Nephron (organoid): ENCODE results near the gene DDX59.

ENCODE experiments used
- H3K27ac Mint-ChIP-seq, 3 experiments: 2 replicates each; pipeline ENCODE4 v1.8.0; 2020; ENCODE audit warnings: mixed read lengths in 3 of 3, mild to moderate bottlenecking in 2 of 3, moderate library complexity in 1 of 3
- H3K27me3 Mint-ChIP-seq: 2 replicates; pipeline ENCODE4 v1.8.0; 2021; ENCODE audit warnings: low read depth, mild to moderate bottlenecking, moderate library complexity, mixed read lengths
- H3K36me3 Mint-ChIP-seq: 2 replicates; pipeline ENCODE4 v1.8.0; 2020; ENCODE audit warnings: low read depth, mixed read lengths
- H3K4me1 Mint-ChIP-seq: 2 replicates; pipeline ENCODE4 v1.8.0; 2020; ENCODE audit warnings: mixed read lengths
- H3K4me3 Mint-ChIP-seq, 3 experiments: 2 replicates each; pipeline ENCODE4 v1.8.0; 2020; ENCODE audit warnings: mild to moderate bottlenecking in 3 of 3, mixed read lengths in 3 of 3, moderate library complexity in 2 of 3
- H3K9me3 Mint-ChIP-seq: 2 replicates; pipeline ENCODE4 v1.8.0; 2020; ENCODE audit warnings: mixed read lengths
- TF ChIP-seq, protein P1 (sequence below), 3 experiments: fragments of 200-600 bp; sonication (generic); IDR thresholded peaks; one replicate each; pipeline ENCODE4 v1.5.0; 2021; ENCODE audit warnings: antibody characterized with exemption in 3 of 3; ENCODE audit not compliant: unreplicated experiment in 3 of 3

DDX59 gene

DNA sequence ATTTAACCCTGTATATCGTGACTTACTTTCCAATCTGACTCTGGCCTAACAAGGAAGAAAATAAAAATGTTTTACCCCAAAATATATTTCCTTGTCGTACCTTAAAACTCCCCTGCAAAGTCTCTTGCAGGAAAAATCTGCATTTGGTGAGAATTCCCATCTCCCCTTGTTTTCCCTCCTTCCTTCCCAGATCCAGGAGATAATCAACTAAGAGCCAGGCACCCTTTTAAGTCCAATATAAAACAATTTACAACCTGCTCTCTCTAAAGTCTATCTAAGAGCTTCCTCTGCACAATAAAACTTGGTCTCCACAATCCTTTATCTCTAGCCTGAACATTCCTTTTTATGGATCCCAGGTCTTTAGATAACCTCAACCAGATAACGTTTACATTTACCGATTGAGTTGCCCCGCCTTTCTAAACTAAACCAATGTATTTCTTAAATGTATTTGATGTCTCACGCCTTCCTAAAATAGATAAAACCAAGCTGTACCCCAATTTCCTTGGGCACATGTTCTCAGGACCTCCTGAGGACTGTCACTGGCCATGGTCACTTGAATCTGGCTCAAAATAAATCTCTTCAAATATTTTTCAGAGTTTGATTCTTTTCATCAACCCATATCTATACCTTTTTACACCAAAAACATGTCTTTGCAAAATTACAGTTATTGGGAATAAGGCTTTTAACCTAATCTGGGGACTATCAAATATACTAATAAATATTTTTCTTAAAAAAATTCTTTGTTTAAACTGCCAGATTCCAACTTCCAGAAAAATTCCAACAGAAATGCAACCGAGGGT lies 993 bp downstream of the DDX59 start:
- peaks cover 30% of the 10 kb centered on the region for H3K36me3 Mint-ChIP-seq
- H3K9me3 Mint-ChIP-seq: no peaks in the 10 kb centered on the region
- peaks cover 52% of the 10 kb centered on the region for H3K4me1 Mint-ChIP-seq
- TF ChIP-seq, protein P1, sequence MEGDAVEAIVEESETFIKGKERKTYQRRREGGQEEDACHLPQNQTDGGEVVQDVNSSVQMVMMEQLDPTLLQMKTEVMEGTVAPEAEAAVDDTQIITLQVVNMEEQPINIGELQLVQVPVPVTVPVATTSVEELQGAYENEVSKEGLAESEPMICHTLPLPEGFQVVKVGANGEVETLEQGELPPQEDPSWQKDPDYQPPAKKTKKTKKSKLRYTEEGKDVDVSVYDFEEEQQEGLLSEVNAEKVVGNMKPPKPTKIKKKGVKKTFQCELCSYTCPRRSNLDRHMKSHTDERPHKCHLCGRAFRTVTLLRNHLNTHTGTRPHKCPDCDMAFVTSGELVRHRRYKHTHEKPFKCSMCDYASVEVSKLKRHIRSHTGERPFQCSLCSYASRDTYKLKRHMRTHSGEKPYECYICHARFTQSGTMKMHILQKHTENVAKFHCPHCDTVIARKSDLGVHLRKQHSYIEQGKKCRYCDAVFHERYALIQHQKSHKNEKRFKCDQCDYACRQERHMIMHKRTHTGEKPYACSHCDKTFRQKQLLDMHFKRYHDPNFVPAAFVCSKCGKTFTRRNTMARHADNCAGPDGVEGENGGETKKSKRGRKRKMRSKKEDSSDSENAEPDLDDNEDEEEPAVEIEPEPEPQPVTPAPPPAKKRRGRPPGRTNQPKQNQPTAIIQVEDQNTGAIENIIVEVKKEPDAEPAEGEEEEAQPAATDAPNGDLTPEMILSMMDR (IDR thresholded peaks at IDR 0.05; ENCODE audit: unreplicated experiment in 3 of 3): no peak
- H3K27me3 Mint-ChIP-seq: no peaks in the 10 kb centered on the region
- peak overlapping the region; percentile 49 to 96 (median 66) for H3K27ac Mint-ChIP-seq
- H3K4me3 Mint-ChIP-seq: peak overlapping the region; percentile 91 to 95 (median 92)

DNA sequence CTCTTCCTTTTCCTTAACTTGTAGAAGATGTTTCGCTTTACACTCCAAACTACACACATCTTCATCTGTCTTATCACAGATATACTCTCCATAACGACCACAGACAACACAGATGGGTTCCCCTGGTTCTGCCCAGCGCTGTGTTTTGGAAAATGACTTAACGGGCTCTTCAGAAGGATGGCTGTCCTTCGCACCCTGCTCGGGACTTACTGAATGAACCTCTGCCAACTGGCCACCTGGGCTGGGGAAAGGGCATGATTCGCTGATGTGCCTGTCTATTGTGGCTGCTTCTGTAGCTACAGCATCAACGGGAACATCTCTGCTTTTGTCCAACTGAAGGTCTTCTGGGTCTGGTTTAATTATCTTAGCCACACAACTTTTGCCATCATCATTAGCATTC lies 3.4 kb downstream of the DDX59 start:
- no peaks in the 10 kb centered on the region for H3K9me3 Mint-ChIP-seq
- peaks cover 49% of the 10 kb centered on the region for H3K4me1 Mint-ChIP-seq
- H3K36me3 Mint-ChIP-seq: peaks cover 45% of the 10 kb centered on the region
- TF ChIP-seq, protein P1 (IDR thresholded peaks at IDR 0.05; ENCODE audit: unreplicated experiment in 3 of 3): no peak
- H3K27ac Mint-ChIP-seq: peak overlapping the region; percentile 81 to 90 (median 85)
- H3K27me3 Mint-ChIP-seq: no peaks in the 10 kb centered on the region
- peak overlapping the region in 2 of 3 experiments; percentile 26 to 28 for H3K4me3 Mint-ChIP-seq

DNA sequence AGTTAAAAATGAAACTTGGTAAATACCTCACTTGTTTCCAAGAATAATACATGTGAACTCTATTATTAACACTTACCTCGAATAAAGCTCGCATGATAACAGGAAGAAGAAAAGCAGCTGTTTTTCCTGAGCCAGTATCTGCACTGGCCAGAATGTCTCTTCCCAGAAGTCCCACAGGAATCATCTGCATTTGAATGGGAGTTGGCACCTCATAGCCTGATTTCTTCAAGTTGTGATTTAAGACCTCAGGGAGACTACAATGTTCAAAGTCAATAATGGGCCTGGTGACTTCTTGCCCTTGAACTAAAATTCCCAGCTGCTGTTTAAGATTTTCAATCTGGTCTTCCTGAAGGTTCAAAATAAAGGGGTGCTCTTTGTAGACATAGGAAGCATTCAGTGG lies 3.8 kb downstream of the DDX59 start:
- Mint-ChIP-seq H3K27ac (peak overlapping the region; percentile 81 to 90 (median 85)), H3K9me3 (no peaks in the 10 kb centered on the region), H3K36me3 (peaks cover 46% of the 10 kb centered on the region), H3K4me1 (peaks cover 46% of the 10 kb centered on the region), H3K27me3 (no peaks in the 10 kb centered on the region), H3K4me3 (peak overlapping the region in 2 of 3 experiments; percentile 40 to 46)
- TF ChIP-seq, protein P1 (IDR thresholded peaks at IDR 0.05; ENCODE audit: unreplicated experiment in 3 of 3): no peak

DNA sequence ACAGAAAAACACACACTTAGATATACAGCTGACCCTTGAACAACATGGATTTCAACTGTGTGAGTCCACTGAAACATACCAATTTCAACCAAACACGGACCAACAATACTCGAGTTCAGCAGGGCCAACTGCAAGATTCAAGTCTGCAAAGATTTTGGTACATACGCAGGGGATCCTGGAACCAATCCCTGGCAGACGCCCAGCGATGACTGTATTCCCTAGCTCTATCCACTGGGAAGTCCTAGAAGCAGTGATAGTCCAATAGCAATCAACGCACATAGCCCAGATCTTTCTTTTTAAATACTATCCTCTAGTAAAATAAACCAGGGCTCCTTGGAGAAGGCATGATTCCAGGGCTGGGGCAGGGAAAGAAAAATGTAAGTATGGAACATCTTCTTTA lies 9.0 kb downstream of the DDX59 start:
- Mint-ChIP-seq H3K36me3 (peaks cover 71% of the 10 kb centered on the region), H3K27ac (no peak overlapping the region), H3K27me3 (no peaks in the 10 kb centered on the region), H3K9me3 (no peaks in the 10 kb centered on the region), H3K4me1 (peaks cover 11% of the 10 kb centered on the region), H3K4me3 (no peak overlapping the region)
- TF ChIP-seq, protein P1 (IDR thresholded peaks at IDR 0.05; ENCODE audit: unreplicated experiment in 3 of 3): no peak

DNA sequence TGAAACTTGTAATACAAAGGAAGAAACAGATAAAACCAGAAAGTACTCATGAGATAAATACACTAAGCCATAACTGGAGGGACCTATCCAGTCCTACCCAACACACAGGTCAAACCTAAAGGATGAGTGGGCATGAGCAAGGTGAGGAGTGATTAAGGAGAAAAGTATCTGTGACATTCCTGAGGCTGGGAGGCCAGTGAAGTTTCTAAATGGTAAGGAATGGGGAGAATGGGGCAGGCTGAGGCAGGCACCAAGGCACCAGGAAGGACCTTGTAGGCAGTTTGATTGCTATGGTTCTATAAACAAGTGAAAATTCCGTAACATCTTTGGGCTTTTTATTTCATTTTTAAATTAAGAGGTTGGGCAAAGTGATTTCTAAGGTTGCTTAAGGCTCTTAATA lies 10.4 kb downstream of the DDX59 start:
- Mint-ChIP-seq H3K4me3 (no peak overlapping the region), H3K9me3 (no peaks in the 10 kb centered on the region), H3K4me1 (peaks cover 6% of the 10 kb centered on the region), H3K36me3 (peaks cover 74% of the 10 kb centered on the region), H3K27me3 (no peaks in the 10 kb centered on the region), H3K27ac (no peak overlapping the region)
- TF ChIP-seq, protein P1 (IDR thresholded peaks at IDR 0.05; ENCODE audit: unreplicated experiment in 3 of 3): no peak
